B cell (primary cell): Measurements from ENCODE around the gene C1QTNF12. TPM values are rescaled to one million over a fixed set of nuclear protein-coding genes. Genes with fewer than 3 reads are reported as not detected.

ENCODE experiments used
- ATAC-seq: fragments of 200-7000 bp; cut with Tn5 transposase; one replicate; pipeline ENCODE4 v1.10.0; 2021; ENCODE audit warnings: low read depth, mild to moderate bottlenecking, moderate number of reproducible peaks, moderate library complexity
- CTCF ChIA-PET: fragments of 350-600 bp; sonication (Branson Sonifier 250); formaldehyde crosslinking; loops from one replicate; lab custom pipeline; 2021; ENCODE audit warnings: antibody characterized with exemption, inconsistent platforms; lab: Charles Lee
- POLR2A ChIA-PET: fragments of 350-600 bp; sonication (Branson Sonifier 250); formaldehyde crosslinking; loops from one replicate; lab custom pipeline; 2021; ENCODE audit warnings: antibody characterized with exemption; lab: Charles Lee
- DNase-seq: peaks from one replicate; pipeline ENCODE4 v3.0.0; 2013
- H2AFZ ChIP-seq: 2 replicates; pipeline ENCODE4 v1.6.1; 2012; ENCODE audit warnings: mild to moderate bottlenecking, low read depth, low read length; ENCODE audit not compliant: insufficient read depth, poor library complexity, severe bottlenecking
- H3K27ac ChIP-seq, 2 donors: 1 replicate in 1 of 2; 2 replicates in 1 of 2; pipeline ENCODE4 v1.5.1; 2012 to 2013; ENCODE audit warnings: low read length in 2 of 2, mild to moderate bottlenecking in 2 of 2, moderate library complexity in 1 of 2
- H3K27me3 ChIP-seq, 4 experiments: fragments of 200-600 bp in 1 of 4; sonication (generic) in 1 of 4; replicated peaks in 1 of 4; 1 replicate in 2 of 4; 2 replicates in 2 of 4; pipeline versions ENCODE4 v1.6.1 to v1.7.0; 2013 to 2016; ENCODE audit warnings: low read length in 3 of 4, mild to moderate bottlenecking in 2 of 4, mixed read lengths in 1 of 4, moderate library complexity in 1 of 4; ENCODE audit not compliant: insufficient read depth in 4 of 4, control insufficient read depth in 3 of 4; ENCODE audit errors: control extremely low read depth in 1 of 4
- H3K36me3 ChIP-seq, 2 experiments: replicated peaks in 1 of 2; 1 replicate in 1 of 2; 2 replicates in 1 of 2; pipeline versions ENCODE4 v1.6.1 to v1.7.1; 2013; ENCODE audit warnings: low read length in 1 of 2; ENCODE audit not compliant: insufficient read depth in 2 of 2, control insufficient read depth in 1 of 2; ENCODE audit errors: control extremely low read depth in 1 of 2, extremely low read depth in 1 of 2
- H3K4me1 ChIP-seq, 2 donors: fragments of 200-600 bp in 1 of 2; sonication (generic) in 1 of 2; 1 replicate in 1 of 2; 2 replicates in 1 of 2; pipeline versions ENCODE4 v1.5.1 to v1.6.1; 2013 to 2017; ENCODE audit warnings: low read length in 2 of 2; ENCODE audit not compliant: control insufficient read depth in 2 of 2, insufficient read depth in 2 of 2
- H3K4me2 ChIP-seq: replicated peaks from 2 replicates; pipeline ENCODE3; 2012; ENCODE audit warnings: mild to moderate bottlenecking, low read depth, low read length; ENCODE audit not compliant: poor library complexity, severe bottlenecking
- H3K4me3 ChIP-seq, 5 experiments: fragments of 200-600 bp in 1 of 5; sonication (generic) in 1 of 5; 1 replicate in 3 of 5; 2 replicates in 2 of 5; pipeline versions ENCODE4 v1.5.1 to v1.7.0; 2011 to 2016; ENCODE audit warnings: low read length in 4 of 5, mild to moderate bottlenecking in 4 of 5, low read depth in 2 of 5, control low read depth in 1 of 5, moderate library complexity in 1 of 5; ENCODE audit not compliant: insufficient read depth in 1 of 5; ENCODE audit errors: control extremely low read depth in 1 of 5, extremely low read depth in 1 of 5
- H3K79me2 ChIP-seq: fragments of 200-600 bp; sonication (generic); one replicate; pipeline ENCODE4 v1.6.0; 2016; ENCODE audit warnings: low read length; ENCODE audit not compliant: control insufficient read depth, insufficient read depth
- H3K9ac ChIP-seq: fragments of 200-600 bp; sonication (generic); 2 replicates; pipeline ENCODE4 v1.6.1; 2017; ENCODE audit warnings: mild to moderate bottlenecking, low read length, moderate library complexity
- H3K9me3 ChIP-seq, 3 donors: one replicate each; pipeline versions ENCODE4 v1.6.1 to v1.7.1; 2013; ENCODE audit warnings: low read length in 2 of 3; ENCODE audit not compliant: control insufficient read depth in 2 of 3, insufficient read depth in 1 of 3; ENCODE audit errors: control extremely low read depth in 1 of 3
- H4K20me1 ChIP-seq: 2 replicates; pipeline ENCODE4 v1.6.0; 2012; ENCODE audit warnings: mild to moderate bottlenecking, low read length; ENCODE audit not compliant: insufficient read depth, control insufficient read depth, poor library complexity, severe bottlenecking
- H3K27ac Mint-ChIP-seq: one replicate; pipeline ENCODE4 v1.8.0; 2021; ENCODE audit warnings: mixed read lengths
- H3K27me3 Mint-ChIP-seq: one replicate; pipeline ENCODE4 v1.8.0; 2021; ENCODE audit warnings: mixed read lengths
- H3K4me1 Mint-ChIP-seq: one replicate; pipeline ENCODE4 v1.8.0; 2021; ENCODE audit warnings: mixed read lengths
- H3K4me3 Mint-ChIP-seq: one replicate; pipeline ENCODE4 v1.8.0; 2021; ENCODE audit warnings: mixed read lengths
- H3K9me3 Mint-ChIP-seq: one replicate; pipeline ENCODE4 v1.8.0; 2022; ENCODE audit warnings: mixed read lengths; ENCODE audit not compliant: insufficient read depth
- CTCF ChIP-seq: fragments of 200-600 bp; IDR thresholded peaks from one replicate; pipeline ENCODE4 v1.8.0; 2022; ENCODE audit warnings: antibody characterized with exemption, mild to moderate bottlenecking
- WGBS: methylation state at CpG from one replicate; pipeline ENCODE4 v1.1.5; 2013; ENCODE audit warnings: missing lambda C conversion rate; ENCODE audit not compliant: insufficient coverage; 5-methylcytosine and 5-hydroxymethylcytosine counted together
- intact Hi-C: fragments of 100-400 bp; cut with micrococcal nuclease; formaldehyde crosslinking; loops from one replicate; pipeline ENCODE4 v1.10.0; 2022
- polyA plus RNA-seq: library from polyadenylated mRNA; depleted of rRNA; stranded (reverse); fragments of >200 nt; gene quantifications from 2 replicates; pipeline ENCODE4 v1.2.3, GENCODE V29; 2012
- total RNA-seq, 2 donors: library from RNA; stranded (reverse); fragments of 120-200 nt in 1 of 2; gene quantifications; 1 replicate in 1 of 2; 2 replicates in 1 of 2; pipeline versions ENCODE4 v1.2.3 to v1.2.4, GENCODE V29; 2013 to 2022

C1QTNF12 gene
- total and polyA plus RNA-seq, 2 donors (not counting 1 experiment from before 2014, with no cell fraction given): 1.2 to 3.2 TPM

GRCh38 chr1:1200876-1201810 lies 45.4 kb downstream of the C1QTNF12 start:
- H3K4me2 ChIP-seq: peak overlapping the region; percentile 89
- peaks cover 0 to 19% (median 8%) of the 10 kb centered on the region in 4 experiments for H3K27me3 ChIP-seq
- no peak overlapping the region for H3K27ac ChIP-seq
- peak overlapping the region; percentile 61 for H3K9ac ChIP-seq
- intact Hi-C loops: loop anchor here (1.0 to 10.0 kb wide), 3 partner anchors 57 to 166 kb away; no protein-coding TSS in a partner anchor
- ATAC-seq (peak; percentile 84), DNase-seq (peak; percentile 94)
- TF ChIP-seq CTCF: no peak
- no peaks in the 10 kb centered on the region for H3K36me3 ChIP-seq
- Mint-ChIP-seq H3K9me3 (no peaks in the 10 kb centered on the region), H3K4me3 (peak overlapping the region; percentile 60), H3K27me3 (no peaks in the 10 kb centered on the region), H3K27ac (peak overlapping the region; percentile 32), H3K4me1 (peaks cover 12% of the 10 kb centered on the region)
- under 1% methylated on average over 100 of the region's 109 CpGs for WGBS
- no peaks in the 10 kb centered on the region for H4K20me1 ChIP-seq
- CTCF ChIA-PET: interaction anchor here (1.1 kb wide), 1 partner anchor 76 kb away, joined by 3 read pairs; no protein-coding TSS in a partner anchor
- POLR2A ChIA-PET: no interaction called here
- peak overlapping the region; percentile 23 for H2AFZ ChIP-seq
- H3K4me3 ChIP-seq: peak overlapping the region in 4 of 5 experiments; percentile 28 to 58 (median 52)
- H3K9me3 ChIP-seq: peaks cover 0 to 10% (median 0%) of the 10 kb centered on the region in 3 donors
- no peaks in the 10 kb centered on the region for H3K79me2 ChIP-seq
- H3K4me1 ChIP-seq: peaks cover 17 to 19% of the 10 kb centered on the region in 2 donors
